Panc1 (cell line): ENCODE results near the gene SPATA13.

Experiments used
- CTCF ChIP-seq: fragments of 450-650 bp; IDR thresholded peaks from 2 replicates; pipeline ENCODE4 v1.5.1; 2017; ENCODE audit warnings: mild to moderate bottlenecking
- SIN3A ChIP-seq: IDR thresholded peaks from 2 replicates; pipeline ENCODE4 v1.6.1; 2012; ENCODE audit warnings: low read depth, mild to moderate bottlenecking, low read length, moderate library complexity, borderline replicate concordance; ENCODE audit not compliant: insufficient read depth

GRCh38 chr13:24353736-24354135 lies 193.2 kb downstream of the SPATA13 start:
- TF ChIP-seq CTCF: no peak
- no peak for TF ChIP-seq SIN3A
